ENCODE measurements around the gene CTIF.
A peak's percentile ranks its signal among the peaks of the same experiment; 100 is the strongest.

Gene CTIF

GRCh38 chr18:48575658-48576456, 37.0 kb downstream of the CTIF start:
- peak; percentile 49 for DNase-seq

- no peak for DNase-seq
Observed at GRCh38 chr18:48576457-48576771, 37.6 kb downstream of the CTIF start.

- no peak for DNase-seq
Observed at GRCh38 chr18:48577478-48578190, 38.8 kb downstream of the CTIF start.

GRCh38 chr18:48578289-48578688, 39.5 kb downstream of the CTIF start:
- DNase-seq = no peak

GRCh38 chr18:48580066-48580465, 41.2 kb downstream of the CTIF start:
- no peak for DNase-seq

GRCh38 chr18:48580782-48581181, 42.0 kb downstream of the CTIF start:
- DNase-seq = no peak

GRCh38 chr18:48581206-48581605, 42.4 kb downstream of the CTIF start:
- no peak for DNase-seq

- DNase-seq = no peak
Observed at GRCh38 chr18:48581941-48582340, 43.1 kb downstream of the CTIF start.

- no peak for DNase-seq
Observed at GRCh38 chr18:48582946-48583345, 44.1 kb downstream of the CTIF start.

- DNase-seq = no peak
Observed at GRCh38 chr18:48583573-48583972, 44.7 kb downstream of the CTIF start.

- no peak for DNase-seq
Observed at GRCh38 chr18:48589797-48590519, 51.1 kb downstream of the CTIF start.

GRCh38 chr18:48590678-48591077, 51.8 kb downstream of the CTIF start:
- DNase-seq = no peak

- peak; percentile 59 for DNase-seq
Observed at GRCh38 chr18:48592540-48593171, 53.8 kb downstream of the CTIF start.

GRCh38 chr18:48594471-48595094, 55.8 kb downstream of the CTIF start:
- no peak for DNase-seq

GRCh38 chr18:48595703-48596218, 56.9 kb downstream of the CTIF start:
- DNase-seq = no peak

GRCh38 chr18:48597110-48597509, 58.3 kb downstream of the CTIF start:
- no peak for DNase-seq

GRCh38 chr18:48597671-48598070, 58.8 kb downstream of the CTIF start:
- no peak for DNase-seq

- DNase-seq = no peak
Observed at GRCh38 chr18:48599391-48599790, 60.6 kb downstream of the CTIF start.

GRCh38 chr18:48600046-48600445, 61.2 kb downstream of the CTIF start:
- DNase-seq = no peak

GRCh38 chr18:48600456-48601090, 61.7 kb downstream of the CTIF start:
- DNase-seq = no peak

GRCh38 chr18:48601343-48601742, 62.5 kb downstream of the CTIF start:
- no peak for DNase-seq

- DNase-seq = no peak
Observed at GRCh38 chr18:48602759-48603390, 64.0 kb downstream of the CTIF start.

All from retina (tissue), 1 donor.